Neural progenitor cell (in vitro differentiated cells): Measurements from ENCODE around the gene CREG2.

ENCODE experiments used
- CTCF ChIP-seq: fragments of 200-600 bp; sonication (generic); IDR thresholded peaks from 2 replicates; pipeline ENCODE4 v1.5.1; 2017; ENCODE audit warnings: antibody characterized with exemption, mild to moderate bottlenecking
- EZH2 ChIP-seq: fragments of 200-600 bp; sonication (generic); IDR thresholded peaks from 2 replicates; pipeline ENCODE4 v1.6.1; 2017; ENCODE audit warnings: antibody characterized with exemption, mild to moderate bottlenecking, moderate library complexity

DNA sequence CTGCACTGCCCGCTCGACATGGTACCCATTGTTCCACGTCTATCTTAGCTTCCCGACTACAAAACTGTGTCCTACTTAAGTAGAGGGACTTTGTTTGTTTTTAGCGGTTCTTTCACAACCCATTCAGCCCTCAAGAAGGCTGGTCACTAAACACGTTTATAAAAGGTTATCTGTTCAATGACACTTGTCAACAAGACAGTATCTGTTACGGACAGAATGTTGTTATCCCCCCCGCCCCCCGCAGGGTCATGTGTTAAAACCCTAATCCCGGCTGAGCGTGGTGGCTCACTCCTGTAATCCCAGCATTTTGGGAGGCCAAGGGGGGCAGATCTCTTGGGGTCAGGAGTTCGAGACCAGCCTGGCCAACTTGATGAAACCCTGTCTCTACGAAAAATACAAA, 40.4 kb upstream of the CREG2 start:
- no peak for TF ChIP-seq CTCF
- no peak for TF ChIP-seq EZH2
